Germinal center (tissue), 1 donor: ENCODE results near the gene LAMA4.

Experiments used
- DNase-seq: peaks from one replicate; pipeline ENCODE4 v3.0.0; 2012; ENCODE audit warnings: mixed read lengths, low spot score

Gene LAMA4

DNA sequence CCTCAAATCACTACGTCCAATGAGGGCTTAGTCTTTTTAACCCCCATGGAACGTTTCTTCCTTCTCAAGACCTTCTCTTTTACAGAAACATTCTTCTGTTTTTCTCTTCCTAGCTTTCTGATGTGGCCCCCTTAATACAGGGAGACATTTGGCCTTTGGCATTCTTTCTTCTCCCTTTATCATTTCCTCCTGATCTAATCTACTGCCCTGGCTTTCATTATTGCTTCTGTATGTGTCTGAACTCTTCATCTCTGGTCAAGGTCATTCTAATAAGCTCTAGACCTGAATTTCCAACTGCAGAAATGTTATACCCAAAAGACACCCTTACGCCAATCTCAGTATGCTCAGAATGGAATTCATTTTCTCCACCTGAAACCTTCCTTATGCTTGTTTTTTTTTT lies 18.4 kb upstream of the LAMA4 start:
- no peak for DNase-seq

- no peak for DNase-seq
Observed at GRCh38 chr6:112270756-112271155, 16.4 kb upstream of the LAMA4 start.

DNA sequence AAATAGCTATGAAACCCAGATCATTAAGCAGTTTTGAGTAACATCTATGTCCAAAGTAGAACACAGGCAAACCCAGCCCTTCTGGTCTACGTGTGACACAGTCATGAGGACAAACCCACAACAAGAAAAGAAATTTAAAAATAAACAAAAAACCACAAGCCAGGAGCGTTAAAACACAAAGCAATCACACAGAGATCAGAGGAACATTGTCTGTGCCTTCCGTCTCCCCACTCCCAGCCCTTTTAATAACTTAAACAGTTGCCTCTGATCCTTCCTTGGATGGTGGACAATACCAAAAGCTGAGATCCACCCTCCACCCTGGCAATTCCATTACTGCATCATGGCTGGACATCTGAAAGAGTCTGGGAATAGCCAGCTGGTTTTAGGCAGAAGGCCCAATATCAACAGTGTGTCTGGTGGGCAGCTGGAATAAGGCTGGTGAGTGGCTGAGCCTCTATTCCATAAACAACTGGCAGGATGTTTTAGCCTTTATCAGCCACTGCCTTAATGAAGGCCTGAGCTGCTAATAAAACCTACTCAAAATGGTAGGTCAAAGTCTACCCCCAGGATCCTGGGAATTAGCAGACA lies 15.7 kb upstream of the LAMA4 start:
- DNase-seq = no peak

DNA sequence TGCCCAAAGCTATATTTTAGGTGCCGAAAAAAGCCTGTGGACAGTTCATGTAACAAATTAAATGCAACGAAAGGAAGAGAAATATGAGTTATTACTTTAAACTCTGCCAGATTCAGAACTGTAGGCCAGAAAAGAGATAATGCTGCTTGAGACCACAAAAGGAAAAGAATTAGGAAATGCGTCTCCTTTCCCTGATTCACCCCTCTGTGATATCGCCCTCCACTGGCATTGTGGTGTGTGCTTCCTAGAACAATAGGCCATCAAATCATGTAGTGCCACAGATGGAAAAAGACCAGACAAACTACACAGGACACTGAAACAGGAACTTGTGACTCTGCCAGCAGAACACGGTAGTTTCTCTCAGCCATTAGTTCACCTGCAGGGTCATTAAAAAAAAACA lies 14.7 kb upstream of the LAMA4 start:
- no peak for DNase-seq

- no peak for DNase-seq
Observed at GRCh38 chr6:112268654-112269053, 14.3 kb upstream of the LAMA4 start.

DNA sequence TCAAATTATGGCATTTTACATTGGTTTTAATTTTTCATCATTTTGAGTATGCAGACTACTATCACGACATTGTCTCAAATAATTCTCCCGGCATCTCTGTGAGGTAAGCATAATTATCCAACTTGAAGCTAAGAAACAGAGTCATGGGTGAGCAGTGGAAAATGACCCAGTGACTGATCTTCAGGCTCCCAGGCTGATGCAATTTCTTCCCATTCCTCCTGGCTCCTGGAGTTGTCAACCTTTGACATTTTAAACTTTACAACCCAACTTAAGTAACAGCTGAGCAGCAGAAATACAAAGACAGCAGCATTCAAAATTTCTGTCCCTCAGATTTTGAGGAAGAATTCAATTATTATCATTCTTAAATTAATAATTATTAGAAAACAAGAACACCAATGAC lies 13.7 kb upstream of the LAMA4 start:
- no peak for DNase-seq

DNA sequence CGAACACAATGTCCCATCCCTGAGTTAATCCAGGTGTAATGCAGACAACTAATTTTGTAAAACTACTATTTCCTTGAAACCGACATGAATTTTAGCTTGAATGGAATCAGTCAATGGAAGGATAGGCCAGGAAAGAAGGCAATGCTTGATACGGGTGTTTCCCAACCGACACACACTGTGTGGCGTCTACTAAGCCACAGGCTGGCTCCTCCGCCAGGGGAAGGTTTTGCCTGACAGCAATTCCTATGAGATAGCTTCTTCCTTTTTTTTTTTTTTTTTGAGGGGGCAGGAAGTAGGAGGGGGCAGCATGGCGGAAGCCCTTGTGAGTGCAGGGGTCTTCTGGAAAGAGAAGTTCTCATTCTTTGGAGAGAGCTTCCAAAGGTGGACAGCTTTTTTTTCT lies 12.0 kb upstream of the LAMA4 start:
- no peak for DNase-seq

GRCh38 chr6:112259337-112259675 lies 4.9 kb upstream of the LAMA4 start:
- no peak for DNase-seq

- no peak for DNase-seq
Observed at GRCh38 chr6:112258642-112259336, 4.4 kb upstream of the LAMA4 start.

DNA sequence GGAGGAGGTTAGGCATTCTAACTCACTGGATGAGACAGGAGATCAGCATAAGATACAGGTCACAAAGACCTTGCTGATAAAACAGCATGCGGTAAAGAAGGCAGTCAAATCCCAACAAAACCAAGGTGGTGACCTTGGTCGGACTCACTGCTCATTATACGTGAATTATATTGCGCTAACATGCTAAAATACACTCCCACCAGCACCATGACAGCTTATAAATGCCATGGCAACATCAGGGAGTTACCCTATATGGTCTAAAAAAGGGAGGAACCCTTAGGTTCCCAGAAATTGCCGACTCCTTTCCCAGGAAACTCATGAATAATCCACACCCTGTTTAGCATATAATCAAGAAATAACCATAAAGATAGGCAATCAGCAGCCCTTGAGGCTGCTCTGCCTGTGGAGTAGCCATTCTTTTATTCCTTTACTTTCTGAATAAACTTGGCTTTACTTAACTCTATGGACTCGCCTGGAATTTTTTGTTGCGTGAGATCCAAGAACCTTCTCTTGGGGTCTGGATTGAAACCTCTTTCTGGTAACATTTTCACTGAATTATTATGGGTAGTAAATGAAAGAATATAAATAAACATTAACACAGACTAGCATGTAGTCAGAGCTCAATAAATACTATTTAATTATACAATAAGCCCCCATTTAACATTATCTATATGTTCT lies 3.0 kb upstream of the LAMA4 start:
- DNase-seq = no peak

DNA sequence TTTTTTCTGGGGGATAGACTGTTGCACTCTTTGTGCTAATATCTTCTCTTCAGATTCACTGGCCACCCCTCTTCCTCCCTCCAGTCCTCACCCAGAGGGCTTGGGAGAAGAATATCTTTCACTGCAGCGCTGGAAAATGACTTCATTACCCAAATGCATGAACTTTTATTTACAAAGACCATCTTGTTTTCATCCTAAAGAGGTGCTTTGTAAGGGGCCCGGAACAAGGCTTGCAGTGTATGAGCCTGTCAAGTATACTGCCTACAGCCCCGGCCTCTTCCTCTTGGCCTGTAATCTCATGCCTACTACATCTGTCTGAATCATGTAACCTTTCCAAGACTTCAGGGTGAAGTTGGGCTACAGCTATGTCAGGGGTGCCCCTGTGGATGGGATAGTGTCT lies 554 bp upstream of the LAMA4 start:
- no peak for DNase-seq

DNA sequence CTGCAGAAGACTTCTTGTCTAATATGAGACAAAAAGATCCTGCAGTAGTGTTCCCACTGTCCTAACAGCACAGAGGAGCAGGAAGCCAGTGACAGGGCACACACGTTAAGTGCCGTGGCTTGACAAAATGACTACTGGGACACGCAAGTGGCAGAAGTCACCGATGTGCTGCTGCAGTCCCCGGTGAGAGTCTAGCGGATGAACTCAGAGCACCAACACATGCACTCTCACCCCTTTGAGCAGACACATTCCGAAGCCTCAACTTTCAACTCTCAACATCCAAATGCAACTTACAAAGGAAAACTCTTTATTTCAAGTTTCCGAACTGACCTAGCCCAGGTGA lies 898 bp downstream of the LAMA4 start:
- no peak for DNase-seq

- no peak for DNase-seq
Observed at GRCh38 chr6:112252571-112253497, 1.5 kb downstream of the LAMA4 start.

GRCh38 chr6:112251171-112251875 lies 3.0 kb downstream of the LAMA4 start:
- DNase-seq = no peak

- no peak for DNase-seq
Observed at GRCh38 chr6:112249489-112249888, 4.9 kb downstream of the LAMA4 start.

DNA sequence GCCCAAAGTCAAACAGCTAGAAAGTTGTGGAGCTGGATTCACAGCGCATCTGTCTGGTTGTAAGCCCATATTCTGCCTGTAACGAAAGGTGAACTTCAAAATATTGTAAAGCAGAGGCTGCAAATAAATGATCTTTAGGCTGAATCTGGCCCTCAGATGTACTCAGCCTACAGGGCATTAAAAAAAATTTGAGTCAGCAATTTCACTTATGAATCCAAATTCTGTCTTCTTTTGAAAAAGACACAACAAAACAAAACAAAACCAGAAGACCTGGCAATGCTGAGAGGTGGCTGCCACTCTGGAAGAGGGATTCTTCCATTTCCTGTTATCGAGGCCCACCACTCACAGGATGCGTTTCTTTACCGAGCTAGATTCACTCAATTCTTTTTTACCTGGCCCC lies 7.1 kb downstream of the LAMA4 start:
- DNase-seq = no peak

- DNase-seq = no peak
Observed at GRCh38 chr6:112245511-112246203, 8.7 kb downstream of the LAMA4 start.

GRCh38 chr6:112243861-112244827 lies 10.2 kb downstream of the LAMA4 start:
- DNase-seq = no peak

DNA sequence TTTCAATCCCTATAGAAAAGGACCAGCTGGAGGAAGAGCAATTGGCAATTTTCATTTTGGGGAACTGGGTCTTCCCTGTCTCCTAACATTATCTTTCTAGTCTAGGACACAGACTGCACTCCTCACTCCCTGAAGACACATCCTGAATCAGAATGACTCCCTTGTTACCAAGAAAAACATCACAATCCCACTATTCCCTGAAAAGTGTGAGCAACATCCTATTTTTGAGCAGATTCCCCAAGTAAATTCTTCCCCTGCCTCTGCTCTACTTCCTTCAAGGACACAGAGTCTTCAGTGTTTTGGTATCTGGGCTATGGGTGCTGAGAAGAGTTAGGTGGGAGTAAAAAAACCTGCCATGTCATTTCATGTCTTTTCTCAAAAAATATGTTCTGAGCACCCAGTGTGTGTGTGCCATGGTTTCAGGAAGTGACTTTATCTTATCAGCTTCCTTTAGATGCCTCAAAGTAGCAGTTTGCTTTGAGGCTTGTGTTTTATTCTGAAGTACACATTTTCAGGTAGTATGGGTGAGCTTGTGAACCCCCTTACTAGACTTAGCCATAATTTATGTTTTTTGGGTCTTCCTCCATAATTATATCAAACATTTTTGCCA lies 12.4 kb downstream of the LAMA4 start:
- no peak for DNase-seq

DNA sequence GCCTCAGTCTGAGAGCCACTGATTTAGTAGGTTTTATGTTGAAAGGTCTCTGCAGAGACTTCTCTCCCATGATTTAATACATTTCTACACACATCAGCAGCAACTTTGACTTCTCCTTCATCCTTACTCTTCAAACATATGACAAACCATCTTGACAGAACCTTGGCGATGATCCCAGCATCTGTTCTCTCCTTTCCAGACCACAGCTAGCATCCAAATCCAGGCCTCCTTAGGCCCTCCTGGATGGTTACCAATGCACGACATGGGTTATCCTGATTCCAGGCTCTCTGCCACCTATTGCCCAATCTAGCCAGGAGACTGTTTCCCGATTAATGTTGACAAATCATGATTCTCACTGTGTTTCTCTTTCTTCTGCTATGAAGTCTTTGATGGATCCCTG lies 16.8 kb downstream of the LAMA4 start:
- DNase-seq = no peak
